Stimulated activated CD8-positive, alpha-beta memory T cell treated with anti-CD3 and anti-CD28 coated beads, Interleukin-15, amount 100 ng/mL, for 4 hours (primary cell): ENCODE data around the gene LMOD2.

Experiments
- DNase-seq, 2 donors: peaks; one replicate each; pipeline ENCODE4 v3.0.0-alpha.2; 2020; ENCODE audit warnings: low read depth in 2 of 2

The LMOD2 gene

DNA sequence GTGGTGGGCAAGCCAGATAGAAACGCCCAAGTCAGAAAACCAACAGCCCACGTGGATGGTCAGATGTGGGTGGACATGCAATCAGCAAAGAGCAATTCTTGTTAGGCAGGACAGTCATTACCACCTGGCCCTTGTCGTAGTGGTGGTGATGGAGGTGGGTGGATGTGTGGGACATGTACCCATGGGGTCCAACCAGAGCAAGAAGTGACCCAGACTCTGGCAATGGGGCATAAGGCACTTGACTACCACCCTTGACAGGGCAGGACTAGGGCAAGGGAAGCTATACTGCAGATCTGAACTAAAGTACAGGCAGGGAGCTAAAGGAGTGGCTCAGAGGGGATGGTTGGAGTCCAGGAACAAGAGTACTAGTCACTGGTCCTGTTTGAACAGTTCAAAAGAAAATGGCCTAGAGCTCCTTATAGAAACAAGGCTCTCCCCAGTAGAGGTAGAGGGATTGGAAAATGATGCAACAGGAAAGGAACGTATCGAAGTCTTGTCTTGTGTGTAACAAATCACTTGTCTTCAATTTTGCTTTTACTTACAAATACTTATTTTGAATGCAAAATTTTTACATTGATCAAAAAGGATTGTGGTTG is 17.6 kb downstream of the LMOD2 start:
- DNase-seq: no peak

DNA sequence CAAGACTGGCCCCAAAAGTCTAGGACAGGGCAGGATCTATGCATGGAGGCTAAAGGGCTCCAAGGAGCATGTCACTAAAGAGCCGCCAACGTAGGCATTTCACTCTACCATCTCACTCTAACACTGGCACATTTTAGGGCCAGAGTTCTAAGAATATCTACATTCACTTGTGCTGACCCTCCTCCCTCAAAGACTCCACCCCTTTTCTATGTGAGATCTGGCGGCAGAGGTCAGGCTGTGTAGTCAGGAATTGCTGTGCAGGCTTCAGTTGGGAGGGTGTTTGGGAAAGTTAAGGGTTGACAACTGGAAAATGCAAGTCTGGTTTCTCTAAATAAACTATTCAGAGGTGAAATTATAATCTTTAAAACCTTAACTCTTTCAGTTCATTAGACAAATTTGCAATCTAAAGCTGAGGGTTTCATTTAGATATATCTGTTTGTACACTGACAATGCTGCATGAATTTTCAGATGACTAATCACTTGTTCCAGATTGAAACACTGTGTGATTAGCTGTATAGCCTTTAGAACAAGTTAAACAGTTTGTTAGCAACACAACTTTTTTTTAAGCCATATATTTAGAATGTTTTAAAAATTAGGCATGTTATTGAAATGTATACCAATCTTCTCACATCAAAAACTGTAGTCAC is 18.2 kb downstream of the LMOD2 start:
- DNase-seq: no peak

DNA sequence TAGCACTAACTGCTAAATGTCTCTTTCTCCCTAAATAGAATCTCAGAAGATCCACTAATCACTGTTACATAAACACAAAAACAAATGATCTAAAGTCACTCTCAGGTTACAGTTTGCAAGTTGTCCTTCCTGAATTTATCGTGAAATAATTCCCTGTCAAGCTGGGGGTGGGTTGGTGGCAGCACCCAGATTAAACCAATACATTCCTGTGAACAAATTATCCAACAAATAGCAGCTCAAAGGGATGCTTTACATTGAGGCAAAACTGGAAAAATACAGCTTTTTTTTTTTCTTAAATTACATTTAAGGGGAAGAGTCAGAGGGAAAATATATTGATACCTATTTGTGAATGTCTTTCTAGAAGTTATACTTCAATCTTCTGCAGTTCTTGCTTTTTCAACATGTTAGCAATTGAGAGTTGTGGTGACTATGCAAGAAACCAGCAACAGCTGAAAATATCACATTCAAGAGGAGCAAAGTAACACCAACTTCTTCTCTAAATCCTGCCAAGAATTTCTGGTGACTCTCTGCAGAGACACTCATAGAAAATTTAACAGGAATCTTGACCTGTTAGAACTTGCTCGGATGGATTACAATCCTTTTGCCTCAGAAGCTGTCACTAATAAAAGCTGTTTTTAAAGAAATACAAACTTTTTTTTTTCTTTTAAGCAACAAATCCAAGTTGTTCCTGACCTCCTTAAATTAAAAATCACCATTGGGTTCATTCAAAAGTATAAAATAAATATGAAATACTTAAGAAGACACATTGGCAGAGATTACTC is 18.9 kb downstream of the LMOD2 start:
- no peak for DNase-seq

DNA sequence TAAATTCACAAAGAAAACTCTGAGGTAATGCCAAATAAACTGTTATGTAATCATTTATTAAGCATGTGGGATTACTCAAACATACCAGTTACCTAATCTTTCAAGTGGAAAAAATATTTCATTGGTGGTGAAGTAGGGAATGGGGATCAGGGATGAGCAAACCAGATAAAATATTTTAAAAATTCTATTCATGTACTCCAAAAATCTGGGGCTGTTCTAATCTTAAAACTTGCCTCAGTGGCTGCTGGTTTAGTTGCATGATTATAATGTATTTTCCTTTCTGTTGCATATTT is 19.5 kb downstream of the LMOD2 start:
- no peak for DNase-seq

DNA sequence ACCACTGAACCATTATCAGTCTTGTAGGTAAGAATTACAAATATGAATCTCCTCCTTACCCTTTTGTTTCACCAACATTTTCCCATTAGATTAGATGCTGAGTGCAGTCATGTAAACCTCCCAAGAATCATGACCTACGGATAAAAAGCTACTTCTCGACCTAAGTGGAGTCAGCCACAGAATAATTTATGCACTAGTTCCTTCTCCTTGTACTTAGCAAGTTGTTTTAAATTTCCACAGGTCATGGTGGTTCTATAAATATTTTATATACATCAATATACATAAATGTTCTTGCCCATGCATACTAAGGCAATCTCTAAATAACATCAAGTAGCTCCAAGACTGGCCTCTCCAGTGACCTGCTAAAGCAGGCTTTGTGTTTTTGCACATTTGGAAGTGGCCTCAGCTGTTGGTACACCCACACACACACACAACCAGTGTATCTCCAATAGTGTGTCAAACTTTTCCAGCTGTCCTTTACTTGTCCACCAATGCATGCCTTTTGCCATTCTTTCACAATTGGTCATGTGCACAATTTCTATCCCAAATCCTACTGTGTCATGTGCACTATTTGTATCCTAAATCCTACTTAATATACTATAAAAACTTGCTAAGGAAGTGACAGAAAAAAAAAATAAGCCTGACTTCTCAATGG is 21.5 kb downstream of the LMOD2 start:
- no peak for DNase-seq

DNA sequence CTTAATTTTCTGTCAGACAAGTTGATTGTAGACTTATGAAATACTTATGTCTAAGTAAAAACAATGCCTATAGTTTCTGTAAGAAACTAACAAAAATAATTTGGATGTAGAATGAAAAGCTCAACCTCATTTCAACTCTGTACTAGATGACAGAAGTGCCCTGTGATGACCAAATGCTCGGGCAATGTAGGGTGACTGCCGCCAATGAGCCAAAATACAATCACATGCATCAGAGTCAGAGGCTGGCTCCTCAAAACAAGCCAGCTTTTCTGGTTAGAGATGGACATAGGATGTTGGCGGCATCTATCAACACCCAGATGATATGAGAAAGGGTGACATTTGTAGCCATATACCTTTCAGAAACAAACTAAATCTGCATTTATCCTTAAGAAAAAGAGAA is 23.9 kb downstream of the LMOD2 start:
- DNase-seq: no peak

DNA sequence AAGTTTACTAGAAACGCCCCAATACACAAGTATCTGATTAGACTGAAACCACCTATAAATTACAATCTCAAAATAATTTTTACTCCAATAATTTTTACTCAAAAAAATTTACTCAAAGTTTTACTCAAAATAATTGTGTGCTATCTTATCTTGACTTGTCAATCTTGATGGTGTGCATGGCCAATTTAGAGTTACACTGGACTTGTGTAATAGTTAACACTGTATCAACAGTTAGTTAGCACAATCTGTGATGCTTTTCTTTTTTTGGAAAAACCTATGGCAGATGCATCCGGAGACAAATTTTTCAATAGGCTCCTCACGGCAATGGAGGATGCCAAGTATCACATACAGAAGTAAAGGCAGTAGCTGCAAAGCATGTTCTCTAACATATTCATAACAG is 24.9 kb downstream of the LMOD2 start:
- DNase-seq: no peak

DNA sequence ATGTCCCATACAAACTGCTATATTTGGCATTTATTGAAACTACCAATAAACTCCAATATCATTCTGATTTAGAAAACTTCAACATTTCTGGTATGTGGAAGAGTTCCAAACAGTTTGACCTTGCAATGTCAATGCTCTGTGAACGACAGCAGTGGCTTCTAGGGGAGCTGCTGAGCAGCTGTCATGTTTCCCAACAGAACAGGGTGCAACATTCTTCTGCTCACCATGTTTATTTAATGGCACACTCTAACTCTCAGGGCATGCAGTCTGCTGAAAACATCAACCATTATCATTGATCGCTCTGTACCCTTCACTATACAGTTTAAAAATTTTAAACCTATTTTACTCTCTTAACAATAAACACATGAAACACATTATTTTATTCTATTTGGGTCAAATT is 25.9 kb downstream of the LMOD2 start:
- DNase-seq: no peak

DNA sequence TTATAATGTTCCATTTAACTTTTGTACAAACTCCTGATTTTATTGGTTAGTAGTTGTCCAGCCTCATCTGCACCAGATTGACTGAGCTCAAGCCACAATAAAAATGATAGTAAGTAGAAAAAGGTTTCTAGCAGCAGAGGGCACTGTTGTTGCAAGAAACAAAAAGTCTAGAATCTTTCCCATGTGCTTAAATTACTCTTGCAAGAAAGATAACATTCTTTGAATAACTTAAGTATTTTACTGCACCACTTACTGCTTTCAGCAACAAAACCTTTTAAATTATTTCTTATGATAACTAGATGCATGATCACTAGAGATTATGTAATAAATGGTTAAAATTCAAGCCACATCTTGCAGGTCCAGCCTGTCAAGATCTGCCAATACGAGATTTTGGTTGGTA is 27.0 kb downstream of the LMOD2 start:
- no peak for DNase-seq

DNA sequence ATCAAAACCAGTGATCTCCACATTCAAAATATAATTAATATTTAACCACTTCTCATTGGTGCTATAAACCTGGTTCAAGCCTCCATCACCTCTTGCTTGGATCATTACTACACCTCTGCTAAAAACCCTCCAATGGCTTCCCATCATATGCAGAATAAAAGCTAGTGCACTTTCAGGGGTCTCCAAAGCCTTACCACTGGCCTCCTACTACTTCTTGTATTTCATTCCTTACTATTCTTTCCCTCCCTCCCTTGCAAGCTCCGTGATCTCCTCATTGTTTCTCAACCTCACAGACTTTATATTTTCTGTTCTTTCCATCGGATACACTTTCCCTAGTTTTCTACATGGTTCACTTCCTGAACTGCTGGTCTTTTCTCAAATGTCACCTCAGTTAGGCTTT is 31.5 kb downstream of the LMOD2 start:
- DNase-seq: no peak

DNA sequence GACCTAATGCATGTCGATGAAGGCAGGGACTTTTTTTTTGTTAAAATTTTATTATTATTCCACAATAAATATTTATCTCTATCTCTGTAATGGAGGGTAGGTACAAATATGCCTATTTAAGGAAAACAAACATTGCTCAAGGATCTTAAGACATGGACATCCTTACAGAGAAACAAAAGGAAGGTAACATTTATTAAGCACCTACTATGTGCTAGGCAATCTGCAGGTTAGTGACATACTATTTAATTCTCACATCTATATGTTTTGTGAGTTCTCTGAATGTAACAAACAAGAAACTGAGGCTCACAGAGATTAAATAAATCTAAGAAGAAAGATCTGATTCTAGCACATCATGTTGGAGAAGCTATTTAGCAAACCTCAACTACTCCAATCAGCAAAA is 32.1 kb downstream of the LMOD2 start:
- no peak for DNase-seq

DNA sequence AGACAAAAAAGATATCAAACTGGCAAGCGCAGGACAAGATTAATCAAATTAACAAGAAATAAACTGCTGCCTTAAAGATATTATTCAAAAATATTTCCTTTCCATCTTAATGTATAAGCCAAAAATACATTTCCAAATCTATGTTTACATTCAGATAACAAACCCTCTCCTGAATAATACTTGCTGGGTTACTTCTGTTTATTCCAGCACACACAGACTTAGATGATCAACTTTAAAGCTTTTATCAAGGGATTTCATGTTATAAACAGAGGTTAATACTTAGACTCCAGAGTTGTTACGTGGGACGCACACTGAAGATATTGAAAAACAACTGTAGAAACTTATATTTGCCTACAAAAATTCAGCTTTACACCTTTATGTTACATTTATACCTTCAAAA is 33.6 kb downstream of the LMOD2 start:
- no peak for DNase-seq

DNA sequence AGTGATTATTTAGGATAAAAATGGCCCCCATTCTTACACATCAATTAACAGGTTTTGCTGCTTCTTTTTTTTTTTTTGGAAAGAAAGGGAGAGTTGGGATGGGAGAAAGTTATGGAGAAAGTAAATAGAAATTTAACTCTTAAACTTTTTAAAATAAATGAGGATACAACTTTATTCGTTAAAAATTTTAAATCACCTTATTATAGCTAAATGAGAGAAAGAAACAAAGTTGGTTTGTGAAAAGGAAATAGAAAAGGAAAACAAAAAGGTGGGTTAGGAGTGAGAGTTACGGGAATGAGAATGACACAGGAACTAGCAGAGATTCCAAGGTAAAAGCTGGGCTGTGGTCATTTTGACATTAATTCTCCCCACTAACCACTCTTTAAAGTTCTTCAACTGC is 34.9 kb downstream of the LMOD2 start:
- DNase-seq: no peak

DNA sequence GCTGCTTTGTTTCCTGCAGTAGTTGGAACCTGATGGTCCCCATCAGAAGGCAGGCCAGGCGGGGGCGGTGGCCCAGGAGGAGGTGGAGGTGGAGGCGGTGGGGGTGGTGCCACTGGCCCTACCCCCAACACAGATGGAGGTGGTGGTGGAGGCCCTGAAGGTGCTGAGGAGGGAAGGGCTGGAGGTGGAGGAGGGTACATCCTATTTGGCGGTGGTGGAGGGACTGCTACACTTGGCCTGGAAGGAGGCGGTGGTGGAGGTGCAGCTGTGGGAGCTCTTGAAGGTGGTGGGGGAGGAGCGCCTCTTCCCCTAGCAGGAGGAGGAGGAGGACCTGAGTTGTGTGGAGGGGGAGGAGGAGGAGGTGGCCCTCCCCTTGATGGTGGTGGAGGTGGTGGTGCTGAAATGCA is 36.8 kb downstream of the LMOD2 start:
- no peak for DNase-seq

DNA sequence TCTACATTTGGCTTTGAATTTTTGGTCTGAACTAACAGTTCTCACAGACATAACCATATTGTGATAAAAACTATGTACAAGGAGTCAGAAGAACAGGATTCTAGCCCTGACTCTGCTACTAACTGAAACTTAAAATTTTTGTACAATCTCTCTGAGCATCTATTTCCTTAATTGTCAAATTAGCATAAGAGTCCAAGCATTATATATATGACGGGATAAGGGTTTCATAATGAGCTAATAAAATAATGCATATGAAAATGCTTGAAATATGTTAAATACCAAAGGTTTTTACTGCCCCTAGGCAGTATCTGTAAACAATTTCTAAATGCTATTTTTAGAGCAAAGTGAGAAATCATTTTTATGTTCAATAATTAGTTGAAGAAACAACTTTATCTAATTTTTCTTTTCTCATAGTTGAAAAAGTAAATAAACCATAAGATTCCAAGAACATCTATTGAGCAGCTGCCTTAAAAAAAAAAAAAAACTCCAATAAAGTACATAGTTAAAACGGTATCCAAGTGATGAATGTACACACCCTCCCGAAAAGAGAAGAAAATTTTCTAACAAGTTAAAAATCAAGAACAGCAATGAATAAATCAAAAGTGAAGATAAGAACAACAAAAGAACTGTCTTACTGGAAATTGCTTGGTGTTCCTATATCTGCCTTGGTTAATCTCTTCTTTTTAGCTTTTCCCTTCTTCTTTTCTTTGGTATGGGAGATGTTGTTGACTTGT is 40.4 kb downstream of the LMOD2 start:
- DNase-seq: no peak

DNA sequence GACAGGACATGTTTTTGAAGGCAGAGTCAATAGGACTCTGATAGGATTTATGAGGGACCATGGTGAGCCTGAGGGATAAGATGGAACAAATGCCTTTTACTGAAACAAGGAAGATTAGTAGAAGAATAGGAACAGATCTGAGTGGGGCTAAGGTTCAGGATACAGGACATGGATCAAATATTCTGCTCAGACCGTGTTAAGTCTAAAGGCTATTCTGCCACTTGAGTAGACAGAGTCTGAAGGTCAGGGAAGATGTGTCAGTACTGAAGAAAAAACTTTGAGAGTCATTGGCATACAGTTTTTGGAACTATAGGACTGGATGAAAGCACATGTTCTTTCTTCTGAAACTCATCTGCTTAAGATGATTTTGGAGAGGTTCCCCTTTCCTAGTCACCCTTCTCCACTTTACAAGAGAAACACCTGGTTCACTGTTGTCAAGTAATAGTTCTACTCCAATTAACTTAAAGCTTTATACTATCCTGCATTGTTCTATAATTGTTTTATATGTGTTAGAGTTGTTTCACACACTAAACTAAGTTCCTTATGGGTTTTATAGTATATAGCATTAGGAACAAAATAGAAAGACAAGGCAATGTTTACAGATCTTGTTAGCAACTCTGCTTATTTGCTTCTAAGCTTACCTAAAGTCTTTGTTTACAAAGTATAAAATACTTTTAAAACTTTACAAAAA is 49.7 kb downstream of the LMOD2 start:
- no peak for DNase-seq

DNA sequence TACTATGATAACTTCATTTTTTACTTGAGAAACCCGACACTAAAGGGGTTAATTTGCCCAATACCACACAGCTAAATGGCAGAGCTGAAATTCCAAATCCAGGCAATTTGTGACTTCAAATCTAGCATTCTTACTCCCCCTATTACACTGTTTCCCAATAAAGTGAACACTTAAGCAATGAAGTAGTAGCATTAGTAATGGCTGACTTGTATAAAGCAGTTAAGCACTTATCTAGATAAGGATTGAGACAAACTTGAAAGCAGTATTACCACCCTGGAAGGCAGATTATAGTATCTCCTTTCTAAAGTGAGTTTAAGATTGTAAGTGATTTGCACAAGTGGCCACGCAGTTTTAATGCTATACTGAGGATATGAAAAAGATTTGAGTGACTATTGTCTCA is 53.9 kb downstream of the LMOD2 start:
- no peak for DNase-seq

DNA sequence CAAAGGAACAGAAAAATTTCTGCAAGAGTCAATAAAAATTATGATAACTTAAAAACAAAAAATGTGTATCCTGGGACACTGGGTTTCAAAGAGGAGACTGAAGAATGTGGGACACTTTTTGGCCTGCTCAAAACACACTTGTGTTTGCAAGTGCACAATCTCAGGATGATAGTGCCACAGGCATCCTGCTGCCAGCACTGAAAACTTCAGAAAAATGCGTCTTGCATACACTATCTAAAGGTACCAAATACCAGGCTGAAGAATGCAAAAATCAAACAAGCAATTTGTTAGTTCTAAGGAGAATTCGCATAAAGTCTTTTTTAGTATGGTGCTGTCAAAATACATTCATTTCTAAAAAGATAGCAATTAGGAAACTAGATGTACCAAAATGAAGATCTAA is 55.0 kb downstream of the LMOD2 start:
- no peak for DNase-seq

DNA sequence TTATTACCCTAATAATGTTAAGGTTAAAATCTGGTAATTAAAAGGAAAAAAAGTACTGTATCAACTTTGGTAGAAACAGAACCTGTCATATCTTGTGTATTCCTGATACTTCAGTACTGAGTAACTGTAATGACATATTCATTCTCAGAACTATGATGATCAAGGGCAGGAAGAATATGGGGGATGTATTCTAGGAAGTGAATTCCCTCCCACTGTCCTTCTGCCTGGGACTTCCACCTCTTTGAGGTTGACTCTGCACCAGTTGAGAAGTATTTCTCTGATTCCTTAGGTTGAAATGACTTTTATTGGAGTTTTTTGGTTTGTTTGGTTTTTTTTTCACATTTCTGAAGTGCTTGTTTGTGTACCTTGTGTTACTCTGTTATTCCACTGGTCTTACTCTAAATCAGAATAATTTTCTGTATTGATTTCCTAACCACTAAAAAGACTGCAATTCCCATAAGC is 56.2 kb downstream of the LMOD2 start:
- no peak for DNase-seq

DNA sequence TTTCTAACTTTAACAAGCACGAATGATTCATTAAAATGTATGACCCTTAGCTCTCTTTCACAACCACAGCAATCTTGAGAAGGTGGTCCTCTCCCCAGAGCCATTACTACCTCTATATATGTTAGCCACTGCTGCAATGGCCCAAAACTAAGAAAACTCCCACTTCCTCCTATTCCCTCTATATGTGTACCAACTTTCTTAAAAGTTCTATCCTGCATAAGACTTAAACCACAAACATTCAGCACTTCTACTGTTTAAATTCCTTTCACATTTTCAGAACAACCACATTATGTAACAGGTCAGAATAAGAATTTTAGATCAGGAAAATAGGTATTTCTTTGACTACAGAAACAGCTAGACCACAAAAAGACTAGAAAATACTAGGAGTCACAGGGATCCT is 57.0 kb downstream of the LMOD2 start:
- no peak for DNase-seq
